Endodermal cell (in vitro differentiated cells): ENCODE measurements around the gene GPR142. TPM values are rescaled to one million over a fixed set of nuclear protein-coding genes. Genes with fewer than 3 reads are reported as not detected.

Experiments used
- DNase-seq: peaks from one replicate; pipeline ENCODE4 v3.0.0-alpha.2; 2017
- H3K27ac ChIP-seq: 2 replicates; pipeline ENCODE4 v1.5.1; 2013; ENCODE audit warnings: mild to moderate bottlenecking, low read depth, low read length, moderate library complexity
- H3K27me3 ChIP-seq: 2 replicates; pipeline ENCODE4 v1.6.1; 2013; ENCODE audit warnings: mild to moderate bottlenecking, low read length, moderate library complexity; ENCODE audit not compliant: insufficient read depth, control insufficient read depth, poor library complexity, severe bottlenecking
- H3K36me3 ChIP-seq: 2 replicates; pipeline ENCODE4 v1.7.0; 2013; ENCODE audit warnings: mild to moderate bottlenecking, low read length, moderate library complexity; ENCODE audit not compliant: control insufficient read depth, insufficient read depth
- H3K4me1 ChIP-seq: one replicate; pipeline ENCODE4 v1.7.0; 2013; ENCODE audit warnings: low read length; ENCODE audit not compliant: control insufficient read depth, insufficient read depth
- H3K4me3 ChIP-seq: 2 replicates; pipeline ENCODE4 v1.5.1; 2013; ENCODE audit warnings: mild to moderate bottlenecking, low read length, moderate library complexity
- H3K9ac ChIP-seq: 2 replicates; pipeline ENCODE4 v1.6.1; 2013; ENCODE audit warnings: mild to moderate bottlenecking, low read length, moderate library complexity; ENCODE audit not compliant: poor library complexity, severe bottlenecking; ENCODE audit errors: extremely low read depth
- H3K9me3 ChIP-seq: 2 replicates; pipeline ENCODE4 v1.6.1; 2013; ENCODE audit warnings: mild to moderate bottlenecking, low read length, moderate library complexity; ENCODE audit not compliant: control insufficient read depth
- H3K27ac Mint-ChIP-seq: 2 replicates; pipeline ENCODE4 v1.8.0; 2020; ENCODE audit warnings: mixed read lengths
- H3K27me3 Mint-ChIP-seq: 2 replicates; pipeline ENCODE4 v1.8.0; 2021; ENCODE audit warnings: mild to moderate bottlenecking, mixed read lengths; ENCODE audit not compliant: insufficient read depth
- H3K36me3 Mint-ChIP-seq: 2 replicates; pipeline ENCODE4 v1.8.0; 2020; ENCODE audit warnings: low read depth, mixed read lengths
- H3K4me1 Mint-ChIP-seq: 2 replicates; pipeline ENCODE4 v1.8.0; 2020; ENCODE audit warnings: mixed read lengths
- H3K4me3 Mint-ChIP-seq: 2 replicates; pipeline ENCODE4 v1.8.0; 2020; ENCODE audit warnings: mild to moderate bottlenecking, moderate library complexity, mixed read lengths
- H3K9me3 Mint-ChIP-seq: 2 replicates; pipeline ENCODE4 v1.8.0; 2020; ENCODE audit warnings: mild to moderate bottlenecking, mixed read lengths
- CTCF ChIP-seq: fragments of 200-600 bp; sonication (generic); conservative IDR thresholded peaks from 2 replicates; pipeline ENCODE4 v1.5.0; 2021; ENCODE audit warnings: antibody characterized with exemption, mild to moderate bottlenecking
- WGBS, 2 experiments: methylation state at CpG; one replicate each; pipeline versions ENCODE4 v1.1.5 to v1.1.7; 2013; ENCODE audit warnings: missing lambda C conversion rate in 2 of 2, mixed read lengths in 1 of 2; ENCODE audit not compliant: insufficient coverage in 1 of 2, insufficient read length in 1 of 2; 5-methylcytosine and 5-hydroxymethylcytosine counted together
- total RNA-seq, 2 donors: library from RNA; stranded (reverse); fragmentation: NEBNext Ultra II Directional in 1 of 2; extraction: Animal tissue kit (Norgen Biotek cat#: 25700) in 1 of 2; gene quantifications; 2 replicates in 1 of 2; 3 replicates in 1 of 2; pipeline ENCODE4 v1.2.1, GENCODE V29; 2021

Gene GPR142
- total RNA-seq, 2 donors from 2014 or later, result 0.29 to 0.92 TPM

- H3K4me1 ChIP-seq, result no peaks in the 10 kb centered on the region
- no peaks in the 10 kb centered on the region for H3K9me3 ChIP-seq
- H3K27me3 ChIP-seq, result no peaks in the 10 kb centered on the region
- no peak for DNase-seq
- no peak overlapping the region for H3K27ac Mint-ChIP-seq
- no peaks in the 10 kb centered on the region for H3K36me3 Mint-ChIP-seq
- H3K4me1 Mint-ChIP-seq, result peaks cover 21% of the 10 kb centered on the region
- no peaks in the 10 kb centered on the region for H3K9me3 Mint-ChIP-seq
- WGBS, 2 experiments, result 84 to 91% methylated on average over 7 to 11 of the region's 11 CpGs
- no peak overlapping the region for H3K4me3 Mint-ChIP-seq
- H3K36me3 ChIP-seq, result no peaks in the 10 kb centered on the region
- no peak overlapping the region for H3K4me3 ChIP-seq
- H3K27ac ChIP-seq, result no peak overlapping the region
- peaks cover 16% of the 10 kb centered on the region for H3K27me3 Mint-ChIP-seq
- TF ChIP-seq CTCF, result no peak
- H3K9ac ChIP-seq, result no peak overlapping the region
These were observed 23.7 kb downstream of the GPR142 start for GRCh38 chr17:74390680-74391653.

GRCh38 chr17:74391771-74392170 is 24.5 kb downstream of the GPR142 start:
- Mint-ChIP-seq H3K27ac (no peak overlapping the region), H3K36me3 (no peaks in the 10 kb centered on the region)
- WGBS, 2 experiments, result 94 to 96% methylated on average over 5 of the region's 5 CpGs

GRCh38 chr17:74392848-74393247 is 25.5 kb downstream of the GPR142 start:
- no peaks in the 10 kb centered on the region for H3K36me3 Mint-ChIP-seq
- no peaks in the 10 kb centered on the region for H3K9me3 Mint-ChIP-seq
- Histone ChIP-seq H3K9ac (no peak overlapping the region), H3K9me3 (no peaks in the 10 kb centered on the region), H3K4me1 (no peaks in the 10 kb centered on the region), H3K36me3 (no peaks in the 10 kb centered on the region), H3K4me3 (no peak overlapping the region), H3K27me3 (no peaks in the 10 kb centered on the region), H3K27ac (no peak overlapping the region)
- no peak overlapping the region for H3K4me3 Mint-ChIP-seq
- H3K27me3 Mint-ChIP-seq, result peaks cover 16% of the 10 kb centered on the region
- TF ChIP-seq CTCF, result no peak
- H3K4me1 Mint-ChIP-seq, result peaks cover 10% of the 10 kb centered on the region
- peak; percentile 75 for DNase-seq
- 68 to 73% methylated on average over 3 to 5 of the region's 5 CpGs for WGBS, 2 experiments
- H3K27ac Mint-ChIP-seq, result no peak overlapping the region

More at GRCh38 chr17:74391771-74392170, 24.5 kb downstream of the GPR142 start:
- no peak for TF ChIP-seq CTCF
- peaks cover 21% of the 10 kb centered on the region for H3K4me1 Mint-ChIP-seq
- no peak overlapping the region for H3K4me3 Mint-ChIP-seq
- Histone ChIP-seq H3K4me3 (no peak overlapping the region), H3K27ac (no peak overlapping the region), H3K4me1 (no peaks in the 10 kb centered on the region), H3K36me3 (no peaks in the 10 kb centered on the region), H3K9me3 (no peaks in the 10 kb centered on the region), H3K9ac (no peak overlapping the region), H3K27me3 (no peaks in the 10 kb centered on the region)
- no peaks in the 10 kb centered on the region for H3K9me3 Mint-ChIP-seq
- H3K27me3 Mint-ChIP-seq, result peaks cover 16% of the 10 kb centered on the region
- no peak for DNase-seq
